ENCODE measurements around the gene ARHGAP10.

DNA sequence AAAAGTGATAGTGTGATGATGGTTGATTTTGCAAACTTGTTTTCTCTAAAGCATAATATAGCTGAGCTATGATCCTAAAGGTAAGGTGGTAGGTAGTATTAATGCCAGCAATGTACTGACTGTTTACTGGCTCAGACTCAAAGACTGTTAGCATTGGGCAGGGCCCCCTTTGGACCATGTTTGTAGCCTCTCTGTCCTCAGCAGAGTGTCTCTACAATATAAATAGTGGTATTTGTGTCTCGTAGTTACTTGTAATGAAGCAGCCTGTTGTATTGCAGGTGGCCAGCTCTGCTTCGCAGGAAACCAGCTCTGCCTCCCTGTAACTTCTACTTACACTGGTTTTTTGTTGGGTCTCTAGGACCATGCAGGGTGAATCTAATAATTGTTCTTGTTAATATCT is 70.5 kb downstream of the ARHGAP10 start:
- TF ChIP-seq, protein P1, sequence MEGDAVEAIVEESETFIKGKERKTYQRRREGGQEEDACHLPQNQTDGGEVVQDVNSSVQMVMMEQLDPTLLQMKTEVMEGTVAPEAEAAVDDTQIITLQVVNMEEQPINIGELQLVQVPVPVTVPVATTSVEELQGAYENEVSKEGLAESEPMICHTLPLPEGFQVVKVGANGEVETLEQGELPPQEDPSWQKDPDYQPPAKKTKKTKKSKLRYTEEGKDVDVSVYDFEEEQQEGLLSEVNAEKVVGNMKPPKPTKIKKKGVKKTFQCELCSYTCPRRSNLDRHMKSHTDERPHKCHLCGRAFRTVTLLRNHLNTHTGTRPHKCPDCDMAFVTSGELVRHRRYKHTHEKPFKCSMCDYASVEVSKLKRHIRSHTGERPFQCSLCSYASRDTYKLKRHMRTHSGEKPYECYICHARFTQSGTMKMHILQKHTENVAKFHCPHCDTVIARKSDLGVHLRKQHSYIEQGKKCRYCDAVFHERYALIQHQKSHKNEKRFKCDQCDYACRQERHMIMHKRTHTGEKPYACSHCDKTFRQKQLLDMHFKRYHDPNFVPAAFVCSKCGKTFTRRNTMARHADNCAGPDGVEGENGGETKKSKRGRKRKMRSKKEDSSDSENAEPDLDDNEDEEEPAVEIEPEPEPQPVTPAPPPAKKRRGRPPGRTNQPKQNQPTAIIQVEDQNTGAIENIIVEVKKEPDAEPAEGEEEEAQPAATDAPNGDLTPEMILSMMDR (IDR thresholded peaks at IDR 0.05; ENCODE audit: low read length) = no peak
- TF ChIP-seq EZH2 (optimal IDR thresholded peaks at IDR 0.05; ENCODE audit: low read depth, low read length) (no peak), EZH2phosphoT487 (IDR thresholded peaks at IDR 0.05; ENCODE audit: low read length) (no peak)

Measured in MM.1S (cell line).